ENCODE results near the gene C9orf50. TPM values are rescaled to one million over a fixed set of nuclear protein-coding genes. Genes with fewer than 3 reads are reported as not detected.

The C9orf50 gene
- total and polyA plus RNA-seq, 2 donors (not counting 3 experiments of a cell fraction or from before 2014, with no cell fraction given) = not detected

- Histone ChIP-seq H3K36me3 (ENCODE audit: control insufficient read depth in 2 of 2, extremely low read depth in 1 of 2, insufficient read depth in 2 of 2, low read length in 2 of 2) (no peaks in the 10 kb centered on the region), H3K27ac (ENCODE audit: insufficient read depth, low read depth, low read length) (no peak overlapping the region), H3K4me1 (ENCODE audit: control insufficient read depth, extremely low read depth, insufficient read depth, low read length) (peaks cover 2% of the 10 kb centered on the region), H3K4me3 (replicated peaks in 1 of 3; ENCODE audit: insufficient read depth in 1 of 3, low read depth in 1 of 3, low read length in 3 of 3) (no peak overlapping the region), H3K4me2 (ENCODE audit: insufficient read depth, low read length) (no peak overlapping the region), H2AFZ (ENCODE audit: low read depth, low read length) (peak overlapping the region; percentile 9), H3K79me2 (ENCODE audit: control insufficient read depth, insufficient read depth, low read length) (no peaks in the 10 kb centered on the region), H4K20me1 (replicated peaks; ENCODE audit: control insufficient read depth, extremely low read depth, insufficient read depth, low read length) (no peaks in the 10 kb centered on the region), H3K9me1 (replicated peaks; ENCODE audit: control insufficient read depth, extremely low read depth, insufficient read depth, low read length) (no peaks in the 10 kb centered on the region), H3K27me3 (ENCODE audit: control insufficient read depth in 2 of 2, insufficient read depth in 2 of 2, low read length in 2 of 2) (no peaks in the 10 kb centered on the region), H3K9me3 (replicated peaks; ENCODE audit: control insufficient read depth, insufficient read depth, low read length) (no peaks in the 10 kb centered on the region), H3K9ac (replicated peaks; ENCODE audit: extremely low read depth, insufficient read depth, low read length) (no peak overlapping the region)
- intact Hi-C loops (cut with micrococcal nuclease) = loop anchor here (2.0 to 5.0 kb wide), 5 partner anchors 37 to 532 kb away; partner anchors contain the start of gene MIGA2
- no peak for TF ChIP-seq POLR2A (IDR thresholded peaks at IDR 0.05; ENCODE audit: low read depth, low read length)
- TF ChIP-seq CTCF (IDR thresholded peaks at IDR 0.05; ENCODE audit: extremely low read depth in 1 of 2, insufficient read depth in 1 of 2, low read depth in 1 of 2, low read length in 2 of 2) = peak; percentile 22 to 48
- BruUV-seq (replicated peaks) = no TSS peak
- FAIRE-seq = peak; percentile 81
- dilution Hi-C loops (cut with MboI; ENCODE audit: extremely low pct_ligation_motif_present, low sequenced_read_pairs) = no loop called here
- ChIA-PET CTCF (interaction anchor here (0.8 to 2.7 kb wide), 6 partner anchors 19 to 438 kb away, joined by 3 to 12 read pairs (median 6); no protein-coding TSS in a partner anchor), POLR2A (interaction anchor here (0.6 to 0.7 kb wide), 2 partner anchors 86 to 392 kb away, joined by 3 to 4 read pairs; partner anchors contain the start of gene IER5L)
- DNase-seq (ENCODE audit: low read depth, low spot score) = peak; percentile 30
Measured at GRCh38 chr9:129569502-129570449, 51.1 kb downstream of the C9orf50 start.
